CD4-positive, alpha-beta T cell treated with Interleukin-17A for 4 hours (primary cell): ENCODE measurements around the gene AIM2.
A peak's percentile ranks its signal among the peaks of the same experiment; 100 is the strongest.
"Not testable (repeated sequence)": the region's sequence is repeated elsewhere in the genome, so short reads cannot be mapped to it uniquely, and the experiment has no call there.

Source experiments
- DNase-seq: peaks from one replicate; pipeline ENCODE4 v3.0.0-alpha.2; 2020; ENCODE audit warnings: mixed read lengths

Gene AIM2, protein sequence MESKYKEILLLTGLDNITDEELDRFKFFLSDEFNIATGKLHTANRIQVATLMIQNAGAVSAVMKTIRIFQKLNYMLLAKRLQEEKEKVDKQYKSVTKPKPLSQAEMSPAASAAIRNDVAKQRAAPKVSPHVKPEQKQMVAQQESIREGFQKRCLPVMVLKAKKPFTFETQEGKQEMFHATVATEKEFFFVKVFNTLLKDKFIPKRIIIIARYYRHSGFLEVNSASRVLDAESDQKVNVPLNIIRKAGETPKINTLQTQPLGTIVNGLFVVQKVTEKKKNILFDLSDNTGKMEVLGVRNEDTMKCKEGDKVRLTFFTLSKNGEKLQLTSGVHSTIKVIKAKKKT

DNA sequence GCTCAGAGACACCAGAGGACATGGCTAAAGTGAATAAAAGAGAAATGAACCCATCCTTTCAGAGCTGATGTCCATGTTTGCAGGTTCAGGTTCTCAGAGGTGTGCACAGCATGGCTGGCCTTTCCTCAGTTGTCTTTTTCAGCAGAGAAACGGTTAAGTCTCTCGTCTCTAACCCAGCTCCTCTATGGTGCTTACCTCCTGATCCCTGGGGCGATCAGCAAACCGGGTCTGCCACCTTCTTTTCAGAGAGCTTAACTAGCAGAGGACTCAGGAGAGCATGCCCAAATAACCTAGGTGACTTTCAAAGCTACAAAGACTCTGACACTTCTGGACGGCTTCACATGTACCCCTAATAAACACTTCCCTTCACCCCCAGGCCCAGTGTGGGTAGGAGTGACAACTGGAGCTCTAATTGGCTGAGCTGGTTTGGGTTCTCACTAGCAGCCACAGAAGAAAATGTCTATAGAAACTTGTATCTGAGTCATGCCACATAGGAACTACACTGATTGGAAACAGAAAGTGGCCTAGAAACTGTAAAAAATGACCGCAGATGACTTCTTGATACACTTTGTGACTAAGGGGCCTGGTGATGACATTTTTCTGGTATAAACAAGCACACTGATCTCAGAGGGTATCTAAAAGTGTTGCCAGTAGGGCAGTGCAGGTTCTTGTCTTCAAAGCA lies at the start of gene AIM2:
AIM2 (minus strand) TSS at position 329 of the 682 bp plus-strand sequence. CDS start 3,267 bp downstream, outside the sequence.
- peak; percentile 66 for DNase-seq

DNA sequence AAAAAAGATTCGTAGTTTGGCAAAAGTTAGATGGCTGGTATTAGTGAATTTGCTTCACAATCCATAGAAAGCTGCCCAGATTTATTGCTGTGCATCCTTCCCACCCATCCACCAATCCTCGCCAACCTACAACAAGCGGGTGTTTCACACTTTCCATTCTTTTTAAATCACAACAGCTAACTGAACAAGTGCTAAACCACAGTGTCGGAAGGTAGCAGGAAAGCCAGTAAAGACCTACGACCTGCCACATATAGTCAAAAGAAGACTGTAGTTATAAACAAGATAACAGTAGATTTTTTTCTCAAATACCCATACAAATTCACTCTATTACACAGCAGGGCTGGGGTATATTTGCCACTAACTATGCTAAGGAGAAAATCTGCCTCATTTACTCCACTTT lies 47.0 kb upstream of the AIM2 start:
- DNase-seq = no peak

DNA sequence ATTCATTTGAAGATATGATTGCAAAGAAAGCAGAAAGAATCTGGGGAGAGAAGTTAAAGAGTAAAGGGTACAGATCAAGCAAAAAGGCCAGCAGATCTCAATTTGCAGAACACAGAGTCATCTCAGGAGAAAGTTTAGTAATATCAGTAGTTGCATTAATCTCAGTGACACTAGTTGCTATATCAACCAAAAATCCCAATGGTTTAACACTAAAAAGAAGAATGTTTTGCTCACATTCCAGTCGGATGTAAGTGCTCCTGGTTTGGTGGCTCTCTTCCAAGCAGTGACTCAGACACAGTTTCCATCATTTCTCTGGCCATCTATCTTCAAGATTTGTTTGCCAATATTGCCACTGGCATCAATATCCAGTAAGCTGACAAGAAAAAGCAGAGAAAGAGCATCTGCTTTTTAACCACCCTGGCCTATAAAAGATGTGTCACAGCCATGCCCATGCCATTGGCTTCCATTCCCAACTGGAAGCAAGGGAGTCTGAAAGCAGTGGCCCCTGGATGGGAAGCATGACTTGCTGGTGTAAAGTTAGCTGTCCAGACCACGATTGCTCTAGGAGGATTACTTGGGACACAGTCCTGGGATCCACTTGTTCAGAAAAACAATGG lies 45.5 kb upstream of the AIM2 start:
- no peak for DNase-seq

DNA sequence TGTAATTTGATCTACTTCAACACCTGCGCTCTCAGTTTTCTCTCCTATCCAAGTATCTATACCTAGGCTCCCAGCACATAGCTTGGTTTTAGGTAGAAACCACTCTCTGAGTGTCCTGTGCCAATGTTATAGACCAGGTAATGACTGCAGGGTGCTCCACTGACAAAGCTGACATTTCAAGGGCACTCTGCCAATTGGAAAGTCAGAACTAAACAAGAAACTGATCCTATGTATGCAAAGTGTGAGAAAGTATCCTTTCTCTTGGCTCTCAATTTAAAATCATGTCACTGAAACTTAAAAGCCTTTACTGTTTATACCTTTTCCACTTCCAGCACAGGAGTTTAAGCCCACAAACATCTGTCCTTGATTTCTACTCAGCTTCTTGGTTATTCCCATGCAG lies 45.0 kb upstream of the AIM2 start:
- DNase-seq = no peak

DNA sequence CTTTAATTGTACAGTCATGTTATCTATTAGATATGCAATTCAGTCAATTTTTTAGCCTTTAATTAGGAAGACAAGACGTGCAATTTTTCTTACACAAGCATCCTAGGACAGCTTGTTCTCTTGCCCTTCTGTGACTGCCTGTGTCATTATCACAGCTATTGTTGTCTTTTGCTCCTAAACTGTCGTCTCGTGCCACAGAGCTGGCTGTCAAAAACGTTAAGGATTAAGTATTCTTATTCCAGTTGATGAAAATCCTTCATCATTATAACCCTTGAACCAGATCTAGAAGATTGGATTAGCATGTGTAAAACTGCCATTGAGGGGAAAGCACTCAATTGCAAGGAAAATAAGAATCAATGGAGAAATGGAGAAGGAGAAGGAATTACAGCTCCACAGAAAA lies 43.8 kb upstream of the AIM2 start:
- no peak for DNase-seq

DNA sequence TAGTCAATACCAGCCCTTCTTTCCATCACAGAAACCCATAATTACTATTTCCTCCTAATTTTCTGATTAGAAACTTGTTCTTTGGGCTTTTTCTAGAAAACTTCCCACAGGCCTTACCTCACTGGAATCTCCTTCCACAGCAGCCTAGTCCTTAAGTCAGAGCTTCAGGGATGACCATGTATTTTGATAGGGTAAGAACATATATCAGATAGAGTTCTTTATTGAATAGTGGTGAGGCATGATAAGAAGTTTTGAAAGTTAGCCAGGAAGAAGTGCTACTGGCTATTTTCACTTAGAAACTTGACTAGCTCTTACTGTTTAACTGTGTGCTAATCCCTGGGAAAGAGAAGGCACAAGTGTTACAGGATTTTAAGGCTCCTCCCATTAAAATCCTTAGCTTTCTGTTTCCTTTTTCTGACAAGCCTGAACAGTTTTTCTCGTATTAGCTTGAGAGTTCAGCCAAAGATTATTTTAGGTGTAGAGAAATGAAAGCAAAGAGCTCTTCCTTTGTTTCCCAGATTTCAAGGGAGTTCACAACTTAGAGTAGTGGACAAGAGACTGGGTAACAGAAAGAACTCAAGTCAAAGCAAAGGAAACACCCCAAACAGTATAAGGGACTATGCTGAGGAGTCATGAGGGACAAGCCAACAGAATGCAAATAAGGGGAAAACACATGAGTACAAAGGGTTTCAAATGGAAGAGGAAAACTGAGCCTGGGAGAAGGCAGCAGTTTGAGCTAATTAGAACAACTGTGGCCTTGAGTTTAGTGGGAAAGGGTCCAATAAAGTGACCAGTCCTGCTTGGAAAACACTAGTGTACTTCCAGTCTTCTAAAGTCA lies 37.2 kb upstream of the AIM2 start:
- no peak for DNase-seq

DNA sequence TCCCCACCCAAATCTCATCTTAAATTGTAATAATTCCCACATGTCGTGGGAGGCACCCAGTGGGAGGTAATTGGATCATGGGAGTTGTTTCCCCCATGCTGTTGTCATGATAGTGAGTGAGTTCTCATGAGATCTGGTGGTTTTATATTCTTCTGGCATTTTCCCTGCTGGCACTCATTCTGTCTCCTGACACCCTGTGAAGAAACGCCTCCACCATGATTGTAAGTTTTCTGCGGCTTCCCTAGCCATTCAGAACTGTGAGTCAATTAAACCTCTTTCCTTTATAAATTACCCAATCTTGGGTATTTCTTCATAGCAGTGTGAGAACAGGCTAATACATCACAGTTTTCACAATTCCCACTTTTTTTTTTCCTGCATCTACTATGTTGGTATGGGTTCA lies 26.5 kb upstream of the AIM2 start:
- not testable (repeated sequence) for DNase-seq

DNA sequence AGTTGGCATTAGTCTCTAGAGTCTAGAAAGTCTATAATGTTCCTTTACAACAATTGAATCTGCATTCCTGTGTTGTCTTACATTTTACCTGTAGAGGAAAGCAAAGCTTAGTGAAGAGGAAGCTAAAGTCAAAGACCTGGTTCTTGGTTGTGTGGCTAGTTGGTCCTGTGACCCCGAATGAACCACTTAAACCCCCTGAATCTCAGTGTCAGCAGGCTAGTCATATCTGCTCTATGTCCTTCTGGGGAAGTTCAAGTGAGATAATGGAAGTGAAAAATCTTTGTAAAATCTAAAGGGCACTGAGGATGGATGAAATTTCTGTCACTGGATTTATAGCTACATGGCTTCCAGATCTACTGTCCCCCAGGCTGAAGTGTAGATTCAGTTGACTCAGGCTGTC lies 24.0 kb upstream of the AIM2 start:
- DNase-seq = no peak

DNA sequence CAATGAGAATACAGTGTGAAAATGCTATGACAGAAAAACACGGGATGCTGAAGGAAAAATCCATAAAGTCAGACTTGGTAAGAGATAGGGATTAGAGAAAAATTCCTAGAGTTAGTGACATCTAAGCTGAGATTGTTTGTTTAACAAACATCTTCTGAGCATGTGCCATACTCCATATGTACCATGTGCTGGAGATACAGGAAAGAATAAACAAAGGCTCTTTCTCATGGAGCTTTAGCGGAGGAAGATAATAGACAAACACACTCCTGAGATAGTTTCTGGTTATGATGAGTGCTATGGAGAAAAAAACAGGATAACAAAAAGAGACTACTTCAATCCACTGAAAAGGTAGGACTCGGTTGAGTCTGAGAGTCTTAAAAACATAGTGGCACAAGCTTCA lies 22.0 kb upstream of the AIM2 start:
- no peak for DNase-seq

DNA sequence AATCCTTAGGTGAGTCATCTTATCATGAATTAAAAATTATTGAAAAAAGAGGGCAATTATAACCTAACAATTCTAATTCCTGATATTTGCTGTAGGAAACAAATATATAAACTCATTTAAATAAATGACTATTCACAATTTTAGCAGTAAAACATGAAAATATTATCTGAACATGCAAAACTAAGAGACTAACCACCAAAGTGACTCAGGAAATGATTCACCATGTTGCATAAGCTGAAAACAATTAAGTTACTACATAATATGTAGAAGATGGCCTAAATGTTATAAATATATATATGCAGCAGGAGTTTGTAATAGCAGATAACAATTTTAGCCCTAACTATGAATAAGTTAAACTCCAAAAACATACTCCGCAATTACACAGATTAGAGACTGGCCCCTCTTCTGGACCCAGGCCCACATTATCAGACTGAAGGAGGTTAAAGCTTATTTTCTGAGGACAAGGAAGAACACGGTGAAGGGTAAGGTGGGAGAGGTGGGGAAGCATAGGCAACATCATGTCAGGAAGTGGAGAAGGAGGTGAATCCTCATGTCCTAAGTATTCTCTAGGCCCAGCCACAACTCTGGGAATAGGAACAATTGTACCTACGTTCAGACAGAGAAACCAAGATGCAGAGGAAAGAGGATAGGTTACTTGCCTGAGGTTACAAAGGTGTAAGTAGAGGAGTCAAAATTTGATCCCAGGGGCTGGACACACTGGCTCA lies 15.6 kb upstream of the AIM2 start:
- no peak for DNase-seq

DNA sequence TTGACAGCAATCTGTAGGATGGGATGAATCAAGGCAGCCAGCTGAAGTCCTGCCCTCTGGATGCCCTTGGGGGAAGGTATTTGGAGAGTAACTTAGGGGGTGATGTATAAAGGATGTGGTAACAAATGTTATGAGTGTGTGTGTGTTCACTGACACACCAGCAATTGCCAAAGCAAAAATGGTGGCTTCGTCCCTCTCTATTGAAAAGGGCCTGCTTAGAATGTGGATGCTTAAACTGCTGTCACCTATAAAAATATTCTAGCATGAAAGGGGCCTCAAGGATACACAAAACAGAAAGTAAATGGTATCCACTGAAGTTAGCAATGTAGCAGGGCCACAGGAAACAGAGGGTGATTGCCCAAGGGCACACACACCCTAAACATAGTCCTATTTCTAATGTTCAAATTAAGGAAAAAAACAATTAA lies 15.1 kb upstream of the AIM2 start:
- peak; percentile 4 for DNase-seq

DNA sequence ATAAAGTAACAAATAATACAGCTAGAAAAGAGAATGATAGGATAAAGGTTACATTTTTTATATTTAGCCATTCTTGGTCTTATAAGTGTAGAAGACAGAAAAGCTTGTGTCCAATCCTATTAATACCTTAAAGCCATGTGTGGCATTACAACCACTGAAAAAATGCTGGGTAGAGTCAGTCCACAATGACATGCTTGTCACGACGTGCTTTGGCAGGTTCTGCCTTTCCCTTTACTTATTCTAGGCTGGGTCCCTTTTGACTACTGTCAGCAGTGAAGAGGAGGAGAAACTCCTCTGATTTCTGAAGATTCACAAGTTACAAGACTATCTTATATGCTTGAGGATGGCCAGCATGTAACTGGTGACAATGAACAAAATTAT lies 14.6 kb upstream of the AIM2 start:
- DNase-seq = no peak

DNA sequence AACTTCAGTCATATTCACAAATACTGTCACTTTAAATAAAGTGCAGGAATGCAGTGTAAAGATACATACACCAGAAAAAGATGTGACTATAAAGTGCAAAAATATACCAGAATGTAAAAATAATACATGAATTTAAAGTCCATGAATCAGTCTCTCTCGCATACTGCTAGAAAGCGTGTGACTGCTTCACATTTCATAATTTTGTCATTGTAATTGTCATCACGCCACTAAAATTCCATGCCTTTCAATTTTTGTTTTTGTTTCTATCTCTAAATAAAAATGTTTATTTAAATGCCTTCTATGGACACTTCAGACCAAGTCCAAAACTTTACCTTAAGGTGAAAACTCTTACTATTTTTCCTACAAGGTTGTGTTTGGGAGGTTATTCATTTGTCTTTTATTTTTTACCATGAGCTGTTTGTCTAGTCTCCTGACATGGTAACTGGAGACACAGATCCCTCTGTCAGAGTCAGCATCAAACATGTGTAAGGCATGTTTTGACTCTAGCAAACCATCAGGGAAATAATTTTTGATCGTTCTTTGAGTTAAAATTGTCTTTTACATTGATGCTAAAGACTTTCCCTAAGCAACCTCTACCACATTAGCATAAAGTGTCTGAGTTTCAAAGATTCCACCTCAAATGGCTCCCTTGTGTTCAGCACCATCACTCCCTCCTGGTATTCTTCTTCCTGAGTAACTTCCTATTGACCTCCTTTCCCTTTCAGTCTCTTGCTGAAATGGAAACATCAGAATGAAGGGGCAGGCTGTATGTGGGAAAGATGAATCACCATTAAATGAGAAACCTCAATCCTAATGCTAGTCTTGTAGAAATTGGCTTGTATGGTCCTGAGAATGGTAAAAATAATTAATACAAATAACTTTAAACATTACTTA lies 14.0 kb upstream of the AIM2 start:
- DNase-seq = no peak

DNA sequence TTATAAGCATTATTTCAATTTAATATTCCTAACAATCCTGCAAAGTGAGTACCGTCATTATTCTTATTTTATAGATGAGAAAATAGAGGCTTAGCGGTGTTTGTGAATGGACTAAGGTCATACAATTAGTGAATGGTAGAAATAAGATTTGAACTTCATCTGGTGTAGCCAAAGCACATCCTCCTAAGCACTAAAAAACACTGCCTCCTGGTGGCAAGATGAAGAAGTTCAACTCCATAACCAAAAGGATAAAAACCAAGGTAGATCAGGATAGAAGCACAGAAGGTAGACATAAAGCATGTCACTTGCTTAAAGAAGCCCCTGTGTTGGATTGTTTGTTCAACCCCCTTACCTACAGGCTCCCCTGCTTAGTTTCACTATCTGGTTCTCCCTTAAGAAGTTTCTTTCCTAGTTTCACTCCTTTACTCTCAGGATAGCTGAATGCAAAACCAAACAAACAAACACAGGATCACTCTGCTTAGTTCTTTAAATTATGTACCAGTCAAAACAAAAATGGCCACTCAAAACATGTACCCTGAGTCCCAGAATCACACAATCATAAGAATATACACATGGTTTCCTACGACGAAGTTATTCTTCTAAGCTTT lies 12.7 kb upstream of the AIM2 start:
- DNase-seq = peak; percentile 36

DNA sequence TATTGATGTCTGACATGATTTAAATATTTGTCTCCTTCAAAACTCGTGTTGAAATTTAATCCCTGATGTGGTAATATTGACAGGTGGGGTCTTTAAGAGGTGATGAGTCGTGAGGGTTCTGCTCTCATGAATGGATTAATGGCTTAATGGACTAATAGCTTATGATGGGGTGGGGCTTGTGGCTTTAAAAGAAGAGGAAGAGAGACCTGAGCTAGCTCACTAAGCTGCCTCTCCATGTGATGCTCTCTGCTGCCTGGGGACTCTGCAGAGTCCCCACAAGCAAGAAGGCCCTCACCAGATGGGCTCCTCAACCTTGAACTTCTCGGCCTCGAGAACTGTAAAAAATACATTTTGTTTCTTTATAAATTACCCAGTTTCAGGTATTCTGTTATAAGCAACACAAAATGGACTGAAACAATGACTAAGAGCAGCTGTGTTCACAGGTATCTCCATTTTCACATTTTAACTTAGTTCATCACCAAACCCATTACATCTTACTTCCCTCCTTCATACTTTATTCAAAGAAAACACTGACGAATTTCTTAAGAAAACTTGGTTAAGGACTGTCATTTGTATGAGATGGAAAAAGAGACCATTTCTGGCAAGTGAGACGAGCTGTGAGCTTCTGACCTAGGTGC lies 12.1 kb upstream of the AIM2 start:
- DNase-seq = no peak

DNA sequence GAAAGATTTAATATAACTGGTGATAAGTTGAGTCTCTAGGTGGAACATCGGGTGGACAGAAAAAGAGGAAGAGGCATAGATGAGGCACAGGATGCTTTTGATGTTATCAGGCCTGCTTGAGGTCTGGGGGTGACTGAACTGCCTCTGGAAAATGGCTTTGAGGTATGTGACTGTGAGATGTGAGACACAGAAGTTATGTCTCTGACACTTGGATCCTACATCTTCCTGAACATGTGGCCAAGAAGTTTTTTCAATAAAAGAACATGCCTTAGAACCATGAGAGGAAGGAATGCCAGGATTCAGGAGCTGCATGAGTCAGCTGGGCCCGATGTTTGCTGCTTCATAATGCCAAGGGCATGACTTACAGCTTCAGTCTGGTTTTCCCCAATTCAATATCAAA lies 11.5 kb upstream of the AIM2 start:
- no peak for DNase-seq

DNA sequence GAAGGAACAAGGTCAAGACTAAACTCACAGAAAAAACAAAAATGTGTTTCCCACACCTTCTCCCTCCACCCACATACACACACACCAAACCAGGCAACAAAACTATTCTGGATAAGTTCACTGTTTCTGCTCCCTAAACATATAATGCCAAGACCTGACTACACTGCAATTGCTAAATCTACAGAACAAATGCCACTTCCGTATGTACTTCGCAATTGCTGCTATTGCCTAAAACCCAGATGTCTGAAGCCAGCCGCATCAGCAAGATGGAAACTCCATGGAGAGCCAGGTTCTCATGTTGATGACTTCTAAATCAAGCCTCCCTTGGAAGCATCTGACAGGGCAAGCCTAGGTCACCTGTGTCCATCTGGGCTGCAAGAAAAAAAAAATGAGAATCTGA lies 8.3 kb upstream of the AIM2 start:
- no peak for DNase-seq

DNA sequence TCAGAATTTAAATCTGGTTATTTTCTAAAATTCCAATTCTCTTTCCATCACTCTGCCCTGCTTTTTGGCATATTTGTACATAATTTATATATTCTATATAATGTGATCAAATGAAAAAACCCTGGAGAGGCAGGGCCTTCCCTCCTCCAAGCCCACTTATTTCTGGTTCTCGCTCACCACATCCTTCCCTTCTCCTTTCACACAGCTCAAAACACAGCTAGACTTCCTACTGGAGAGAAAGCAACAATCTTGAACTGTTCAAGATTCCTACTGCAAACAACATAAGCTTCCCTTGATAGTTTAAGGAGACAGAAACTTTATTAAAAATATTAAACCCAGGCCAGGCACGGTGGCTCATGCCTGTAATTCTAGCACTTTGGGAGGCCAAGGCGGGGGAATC lies 7.6 kb upstream of the AIM2 start:
- no peak for DNase-seq

DNA sequence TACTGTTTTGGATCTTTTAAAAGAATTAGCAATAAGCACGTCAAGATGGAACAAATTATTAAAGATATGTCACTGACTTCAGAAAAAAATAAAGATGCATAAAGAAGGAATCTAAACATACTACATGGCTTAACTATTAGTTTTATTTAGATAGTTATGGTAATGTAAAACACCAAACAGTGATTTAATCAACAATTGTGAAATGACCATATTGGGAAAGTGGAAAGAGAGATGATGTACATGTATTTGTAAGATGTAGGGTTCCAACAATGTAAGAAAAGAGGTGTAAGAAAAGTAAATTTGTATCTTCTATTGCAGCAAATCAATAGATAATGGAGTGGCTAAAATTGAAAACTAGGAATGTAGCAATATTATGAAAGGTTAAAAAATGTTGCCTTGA lies 6.4 kb upstream of the AIM2 start:
- DNase-seq = no peak

DNA sequence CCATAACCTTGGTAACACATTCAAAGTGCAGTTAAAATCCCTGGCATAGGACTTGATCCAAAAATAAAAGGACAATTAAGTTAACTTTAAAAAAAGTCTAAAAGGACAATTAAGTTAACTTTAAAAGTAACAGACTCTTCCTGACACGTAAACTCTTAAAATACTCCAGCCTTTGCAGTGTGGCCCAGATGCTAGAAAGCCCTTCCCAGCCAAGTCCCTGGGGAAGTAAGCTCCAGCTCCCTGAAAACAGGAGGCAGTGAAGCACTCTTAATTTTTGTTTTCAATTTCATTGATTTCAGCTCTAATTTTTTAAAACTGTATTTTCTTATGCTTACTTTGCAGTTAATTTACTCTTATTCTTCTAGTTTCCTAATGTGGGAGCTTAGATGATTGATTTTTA lies 5.1 kb upstream of the AIM2 start:
- DNase-seq = no peak

DNA sequence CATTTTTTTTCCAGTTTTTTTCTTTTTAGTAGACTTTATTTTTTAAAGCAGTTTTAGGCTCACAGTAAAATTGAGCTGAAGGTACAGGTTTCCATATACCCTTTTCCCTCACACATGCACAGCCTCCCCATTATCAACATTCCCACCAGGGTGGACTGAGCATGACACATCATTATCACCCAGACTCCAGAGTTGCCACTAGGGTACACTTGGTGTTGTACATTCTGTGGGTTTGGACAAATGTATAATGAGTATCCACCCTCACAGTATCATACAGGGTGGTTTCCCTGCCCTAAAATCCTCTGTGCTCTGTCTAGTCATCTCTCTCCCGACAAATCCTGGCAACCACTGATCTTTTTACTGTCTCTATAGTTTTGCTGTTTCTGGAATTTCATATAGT lies 3.0 kb upstream of the AIM2 start:
- DNase-seq = no peak
